Tibial nerve (tissue), 3 donors: ENCODE measurements around the gene LTBP3.
A peak's percentile ranks its signal among the peaks of the same experiment; 100 is the strongest.

Experiments used
- POLR2A ChIP-seq, 2 donors: fragments of 450-650 bp; IDR thresholded peaks; one replicate each; pipeline ENCODE4 v1.6.1; 2017; ENCODE audit warnings: antibody characterized with exemption in 2 of 2, mild to moderate bottlenecking in 2 of 2, moderate library complexity in 2 of 2
- TF ChIP-seq, protein P1 (sequence below), 5 experiments: fragments of 200-600 bp in 3 of 5; fragments of 450-650 bp in 2 of 5; sonication (generic) in 3 of 5; IDR thresholded peaks; one replicate each; pipeline ENCODE4 v1.5.1; 2016 to 2019; ENCODE audit warnings: antibody characterized with exemption in 5 of 5, mild to moderate bottlenecking in 3 of 5, moderate library complexity in 2 of 5

DNA sequence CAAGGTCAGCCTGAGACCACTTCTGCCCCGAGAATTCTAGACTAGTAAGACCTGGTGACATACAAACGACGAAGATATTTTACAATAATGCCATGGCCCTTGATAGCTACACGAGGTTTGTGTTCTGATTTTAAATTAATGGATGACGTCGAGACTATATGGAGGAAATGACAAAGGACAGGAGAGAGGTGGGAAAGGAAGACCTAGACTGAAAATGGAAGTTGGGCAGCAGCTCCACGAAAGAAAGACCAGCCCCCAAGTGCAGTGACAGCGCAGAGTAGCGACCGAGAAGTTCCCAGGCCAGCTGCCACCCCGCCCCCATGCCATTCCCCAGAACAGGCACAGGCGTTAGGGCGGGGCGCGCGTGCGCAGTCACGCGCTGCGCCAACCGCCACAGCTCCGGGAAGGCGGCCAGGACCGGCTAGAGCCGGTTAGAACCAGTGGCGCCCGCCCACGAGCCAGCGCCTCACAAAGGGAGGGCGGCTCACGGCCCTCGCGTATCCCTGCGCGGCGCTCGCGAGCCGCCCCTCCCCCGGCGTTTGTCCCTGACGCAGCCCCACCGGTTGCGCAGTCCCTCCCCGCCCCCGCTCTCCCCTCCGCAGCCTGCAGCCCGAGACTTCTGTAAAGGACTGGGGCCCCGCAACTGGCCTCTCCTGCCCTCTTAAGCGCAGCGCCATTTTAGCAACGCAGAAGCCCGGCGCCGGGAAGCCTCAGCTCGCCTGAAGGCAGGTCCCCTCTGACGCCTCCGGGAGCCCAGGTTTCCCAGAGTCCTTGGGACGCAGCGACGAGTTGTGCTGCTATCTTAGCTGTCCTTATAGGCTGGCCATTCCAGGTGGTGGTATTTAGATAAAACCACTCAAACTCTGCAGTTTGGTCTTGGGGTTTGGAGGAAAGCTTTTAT is 60.8 kb downstream of the LTBP3 start:
- TF ChIP-seq, protein P1, sequence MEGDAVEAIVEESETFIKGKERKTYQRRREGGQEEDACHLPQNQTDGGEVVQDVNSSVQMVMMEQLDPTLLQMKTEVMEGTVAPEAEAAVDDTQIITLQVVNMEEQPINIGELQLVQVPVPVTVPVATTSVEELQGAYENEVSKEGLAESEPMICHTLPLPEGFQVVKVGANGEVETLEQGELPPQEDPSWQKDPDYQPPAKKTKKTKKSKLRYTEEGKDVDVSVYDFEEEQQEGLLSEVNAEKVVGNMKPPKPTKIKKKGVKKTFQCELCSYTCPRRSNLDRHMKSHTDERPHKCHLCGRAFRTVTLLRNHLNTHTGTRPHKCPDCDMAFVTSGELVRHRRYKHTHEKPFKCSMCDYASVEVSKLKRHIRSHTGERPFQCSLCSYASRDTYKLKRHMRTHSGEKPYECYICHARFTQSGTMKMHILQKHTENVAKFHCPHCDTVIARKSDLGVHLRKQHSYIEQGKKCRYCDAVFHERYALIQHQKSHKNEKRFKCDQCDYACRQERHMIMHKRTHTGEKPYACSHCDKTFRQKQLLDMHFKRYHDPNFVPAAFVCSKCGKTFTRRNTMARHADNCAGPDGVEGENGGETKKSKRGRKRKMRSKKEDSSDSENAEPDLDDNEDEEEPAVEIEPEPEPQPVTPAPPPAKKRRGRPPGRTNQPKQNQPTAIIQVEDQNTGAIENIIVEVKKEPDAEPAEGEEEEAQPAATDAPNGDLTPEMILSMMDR (IDR thresholded peaks at IDR 0.05): peak in 4 of 5 experiments; percentile 12 to 54 (median 28)
- TF ChIP-seq POLR2A (IDR thresholded peaks at IDR 0.05): peak; percentile 92 to 93
